ENCODE results near the gene DCAF8.

The DCAF8 gene

DNA sequence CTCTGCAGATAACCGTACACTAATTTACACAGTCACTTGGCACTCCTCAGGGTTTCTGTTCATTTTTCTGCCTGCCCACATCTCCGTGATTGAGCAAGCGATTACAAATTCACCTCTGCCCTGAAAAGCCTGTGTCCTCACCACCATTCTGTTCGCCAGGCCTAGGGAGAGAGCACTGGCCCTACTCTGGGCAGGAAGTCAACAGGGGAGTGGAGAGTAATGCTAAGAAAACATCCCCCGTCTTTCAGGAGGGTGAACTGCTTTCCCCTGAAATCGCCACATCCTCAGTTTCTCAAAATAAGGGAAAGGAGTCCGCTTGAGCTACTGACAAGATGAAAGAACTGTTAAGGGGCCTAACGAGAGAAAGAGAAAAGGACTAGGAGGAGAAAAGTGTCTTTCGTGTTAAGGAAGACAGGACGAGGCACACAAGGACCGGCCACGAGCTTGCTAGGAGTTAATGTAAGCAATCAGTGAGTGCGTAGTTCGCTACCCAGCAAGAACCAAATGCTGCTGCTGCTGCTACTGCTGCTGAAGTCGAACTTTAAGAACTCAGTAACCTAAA lies 22.0 kb upstream of the DCAF8 start:
- peak overlapping the region; percentile 42 for H3K27ac ChIP-seq (ENCODE audit: low read length)
- no peaks in the 10 kb centered on the region for H4K20me1 ChIP-seq (ENCODE audit: insufficient read depth, low read length)
- peaks cover 13% of the 10 kb centered on the region for H3K4me1 ChIP-seq (ENCODE audit: low read length)
- no peaks in the 10 kb centered on the region for H3K27me3 ChIP-seq (ENCODE audit: low read depth, low read length)
- H3K79me2 ChIP-seq (ENCODE audit: low read length): peaks cover 17% of the 10 kb centered on the region
- H3K4me3 ChIP-seq (ENCODE audit: low read length): peak overlapping the region; percentile 94
- H3K4me2 ChIP-seq (ENCODE audit: low read length): peak overlapping the region; percentile 96
- H3K36me3 ChIP-seq (replicated peaks; ENCODE audit: low read depth, low read length): peaks cover 27% of the 10 kb centered on the region
- peak overlapping the region; percentile 39; the same call in 1 of the 2 replicates for H2AFZ ChIP-seq (ENCODE audit: low read depth, low read length)
- TF ChIP-seq, protein P1, sequence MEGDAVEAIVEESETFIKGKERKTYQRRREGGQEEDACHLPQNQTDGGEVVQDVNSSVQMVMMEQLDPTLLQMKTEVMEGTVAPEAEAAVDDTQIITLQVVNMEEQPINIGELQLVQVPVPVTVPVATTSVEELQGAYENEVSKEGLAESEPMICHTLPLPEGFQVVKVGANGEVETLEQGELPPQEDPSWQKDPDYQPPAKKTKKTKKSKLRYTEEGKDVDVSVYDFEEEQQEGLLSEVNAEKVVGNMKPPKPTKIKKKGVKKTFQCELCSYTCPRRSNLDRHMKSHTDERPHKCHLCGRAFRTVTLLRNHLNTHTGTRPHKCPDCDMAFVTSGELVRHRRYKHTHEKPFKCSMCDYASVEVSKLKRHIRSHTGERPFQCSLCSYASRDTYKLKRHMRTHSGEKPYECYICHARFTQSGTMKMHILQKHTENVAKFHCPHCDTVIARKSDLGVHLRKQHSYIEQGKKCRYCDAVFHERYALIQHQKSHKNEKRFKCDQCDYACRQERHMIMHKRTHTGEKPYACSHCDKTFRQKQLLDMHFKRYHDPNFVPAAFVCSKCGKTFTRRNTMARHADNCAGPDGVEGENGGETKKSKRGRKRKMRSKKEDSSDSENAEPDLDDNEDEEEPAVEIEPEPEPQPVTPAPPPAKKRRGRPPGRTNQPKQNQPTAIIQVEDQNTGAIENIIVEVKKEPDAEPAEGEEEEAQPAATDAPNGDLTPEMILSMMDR (IDR thresholded peaks at IDR 0.05; ENCODE audit: low read depth, low read length): no peak
- TF ChIP-seq EZH2phosphoT487 (IDR thresholded peaks at IDR 0.05; ENCODE audit: low read depth): no peak
- peak overlapping the region; percentile 93 for H3K9ac ChIP-seq (ENCODE audit: low read length)
- no peaks in the 10 kb centered on the region for H3K9me3 ChIP-seq (ENCODE audit: insufficient read depth, low read length)

- no peak overlapping the region for H3K9ac ChIP-seq (ENCODE audit: low read length)
- peaks cover 17% of the 10 kb centered on the region for H3K79me2 ChIP-seq (ENCODE audit: low read length)
- peaks cover 14% of the 10 kb centered on the region for H3K4me1 ChIP-seq (ENCODE audit: low read length)
- no peak overlapping the region for H3K27ac ChIP-seq (ENCODE audit: low read length)
- no peaks in the 10 kb centered on the region for H4K20me1 ChIP-seq (ENCODE audit: insufficient read depth, low read length)
- no peak overlapping the region for H3K4me2 ChIP-seq (ENCODE audit: low read length)
- H3K4me3 ChIP-seq (ENCODE audit: low read length): no peak overlapping the region
- peaks cover 35% of the 10 kb centered on the region for H3K36me3 ChIP-seq (replicated peaks; ENCODE audit: low read depth, low read length)
- no peak for TF ChIP-seq EZH2phosphoT487 (IDR thresholded peaks at IDR 0.05; ENCODE audit: low read depth)
- TF ChIP-seq, protein P1 (IDR thresholded peaks at IDR 0.05; ENCODE audit: low read depth, low read length): peak; percentile 9; the same call in 1 of the 2 replicates
- no peaks in the 10 kb centered on the region for H3K27me3 ChIP-seq (ENCODE audit: low read depth, low read length)
- H2AFZ ChIP-seq (ENCODE audit: low read depth, low read length): no peak overlapping the region
- H3K9me3 ChIP-seq (ENCODE audit: insufficient read depth, low read length): no peaks in the 10 kb centered on the region
These were observed 20.5 kb upstream of the DCAF8 start for GRCh38 chr1:160282807-160283206.

- Histone ChIP-seq H3K4me3 (ENCODE audit: low read length) (no peak overlapping the region), H3K9ac (ENCODE audit: low read length) (no peak overlapping the region), H3K36me3 (replicated peaks; ENCODE audit: low read depth, low read length) (peaks cover 48% of the 10 kb centered on the region), H2AFZ (ENCODE audit: low read depth, low read length) (no peak overlapping the region), H3K4me2 (ENCODE audit: low read length) (no peak overlapping the region), H4K20me1 (ENCODE audit: insufficient read depth, low read length) (no peaks in the 10 kb centered on the region), H3K9me3 (ENCODE audit: insufficient read depth, low read length) (no peaks in the 10 kb centered on the region), H3K4me1 (ENCODE audit: low read length) (peaks cover 15% of the 10 kb centered on the region), H3K27ac (ENCODE audit: low read length) (no peak overlapping the region), H3K27me3 (ENCODE audit: low read depth, low read length) (no peaks in the 10 kb centered on the region), H3K79me2 (ENCODE audit: low read length) (no peaks in the 10 kb centered on the region)
- TF ChIP-seq, protein P1 (IDR thresholded peaks at IDR 0.05; ENCODE audit: low read depth, low read length): no peak
- no peak for TF ChIP-seq EZH2phosphoT487 (IDR thresholded peaks at IDR 0.05; ENCODE audit: low read depth)
These were observed 15.6 kb upstream of the DCAF8 start for GRCh38 chr1:160277987-160278386.

- Histone ChIP-seq H3K27ac (ENCODE audit: low read length) (peak overlapping the region; percentile 5), H3K36me3 (replicated peaks; ENCODE audit: low read depth, low read length) (peaks cover 41% of the 10 kb centered on the region), H3K79me2 (ENCODE audit: low read length) (no peaks in the 10 kb centered on the region), H3K9me3 (ENCODE audit: insufficient read depth, low read length) (no peaks in the 10 kb centered on the region), H3K4me1 (ENCODE audit: low read length) (peaks cover 15% of the 10 kb centered on the region), H2AFZ (ENCODE audit: low read depth, low read length) (no peak overlapping the region), H3K4me2 (ENCODE audit: low read length) (peak overlapping the region; percentile 21), H3K9ac (ENCODE audit: low read length) (no peak overlapping the region), H3K4me3 (ENCODE audit: low read length) (no peak overlapping the region), H3K27me3 (ENCODE audit: low read depth, low read length) (no peaks in the 10 kb centered on the region), H4K20me1 (ENCODE audit: insufficient read depth, low read length) (no peaks in the 10 kb centered on the region)
- no peak for TF ChIP-seq EZH2phosphoT487 (IDR thresholded peaks at IDR 0.05; ENCODE audit: low read depth)
- TF ChIP-seq, protein P1 (IDR thresholded peaks at IDR 0.05; ENCODE audit: low read depth, low read length): no peak
These were observed 15.0 kb upstream of the DCAF8 start for GRCh38 chr1:160277330-160277729.
